GM08714 (cell line): Measurements from ENCODE around the gene ACVR1.
"Not testable (repeated sequence)": the region's sequence is repeated elsewhere in the genome, so short reads cannot be mapped to it uniquely, and the experiment has no call there.

Source experiments
- H3K4me3 ChIP-seq: fragments of 200-500 bp; sonication (Bioruptor generic); 2 replicates; pipeline ENCODE4 v1.5.1; 2014; ENCODE audit warnings: mild to moderate bottlenecking, low read length, inconsistent platforms
- ZNF274 ChIP-seq: IDR thresholded peaks from 2 replicates; pipeline ENCODE4 v1.6.1; 2012; ENCODE audit warnings: mild to moderate bottlenecking, low read depth, low read length

ACVR1 gene

DNA sequence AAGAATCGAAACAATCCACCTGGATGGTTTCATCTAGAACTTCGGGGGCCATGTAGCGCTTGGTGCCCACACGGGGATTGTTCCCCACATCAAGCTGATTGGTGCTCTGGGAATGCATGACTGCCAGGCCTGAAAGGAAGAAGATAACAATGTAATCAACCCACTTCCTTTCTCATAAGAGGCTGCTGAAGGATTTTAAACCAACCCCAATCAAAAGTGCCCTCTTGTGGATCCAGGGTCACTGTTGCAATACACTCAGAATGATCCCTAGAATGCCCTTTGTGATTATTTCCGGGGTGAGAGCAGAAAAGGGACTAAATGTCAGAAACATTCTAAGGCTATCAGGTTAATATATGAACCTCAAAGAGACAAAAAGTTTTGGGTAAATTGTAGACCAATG lies 115.2 kb downstream of the ACVR1 start:
- no peak overlapping the region for H3K4me3 ChIP-seq
- no peak for TF ChIP-seq ZNF274

DNA sequence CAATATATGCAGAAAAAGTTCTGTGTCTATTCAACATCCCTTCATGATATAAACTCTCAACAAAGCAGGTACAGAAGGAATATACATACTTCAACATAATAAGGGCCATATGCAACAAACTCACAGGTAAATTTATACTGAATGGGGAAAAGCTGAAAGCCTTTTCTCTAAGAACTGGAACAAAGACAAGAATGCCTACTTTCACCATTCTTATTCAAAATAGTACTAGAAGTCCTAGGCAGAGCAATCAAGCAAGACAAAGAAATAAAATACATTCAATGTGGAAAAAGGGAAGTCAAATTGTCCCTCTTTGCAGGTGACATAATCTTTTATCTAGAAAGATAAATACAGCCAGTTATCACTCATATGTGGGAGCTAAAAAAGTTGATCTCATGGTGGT lies 116.3 kb downstream of the ACVR1 start:
- no peak overlapping the region for H3K4me3 ChIP-seq
- no peak for TF ChIP-seq ZNF274

DNA sequence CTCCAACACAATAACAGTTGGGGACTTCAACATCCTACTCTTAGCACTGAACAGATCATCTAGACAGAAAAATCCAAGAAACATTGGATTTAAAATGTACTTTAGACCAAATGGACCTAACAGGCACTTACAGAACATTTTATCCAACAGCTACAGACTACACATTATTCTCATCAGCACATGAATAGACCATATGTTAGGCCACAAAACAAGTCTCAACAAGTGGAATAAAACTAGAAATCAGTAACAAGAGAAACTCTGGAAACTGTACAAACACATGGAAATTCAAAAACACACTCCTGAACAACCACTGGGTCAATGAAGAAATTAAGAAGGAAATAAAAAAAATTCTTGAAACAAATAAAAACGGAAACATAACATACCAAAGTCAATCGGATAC lies 117.5 kb downstream of the ACVR1 start:
- TF ChIP-seq ZNF274: no peak

DNA sequence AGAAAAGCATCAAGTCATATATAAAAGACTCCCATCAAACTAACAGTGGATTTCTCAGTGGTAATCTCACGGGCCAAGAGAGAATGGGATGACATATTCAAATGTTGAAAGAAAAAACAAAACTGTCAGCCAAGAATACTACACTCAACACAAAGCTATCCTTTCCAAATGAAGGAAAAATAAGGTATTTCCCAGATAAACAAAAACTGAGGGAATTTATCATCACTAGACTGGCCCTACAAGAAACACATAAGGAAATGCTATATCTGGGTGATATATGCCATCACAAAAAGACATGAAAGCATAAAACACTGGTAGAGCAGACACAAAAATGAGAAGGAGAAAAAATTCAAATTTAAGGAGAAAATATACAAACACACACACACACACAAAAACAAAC lies 118.6 kb downstream of the ACVR1 start:
- TF ChIP-seq ZNF274: no peak
- H3K4me3 ChIP-seq: no peak overlapping the region

More for the DNA sequence above, 117.5 kb downstream of the ACVR1 start:
- H3K4me3 ChIP-seq: no peak overlapping the region

DNA sequence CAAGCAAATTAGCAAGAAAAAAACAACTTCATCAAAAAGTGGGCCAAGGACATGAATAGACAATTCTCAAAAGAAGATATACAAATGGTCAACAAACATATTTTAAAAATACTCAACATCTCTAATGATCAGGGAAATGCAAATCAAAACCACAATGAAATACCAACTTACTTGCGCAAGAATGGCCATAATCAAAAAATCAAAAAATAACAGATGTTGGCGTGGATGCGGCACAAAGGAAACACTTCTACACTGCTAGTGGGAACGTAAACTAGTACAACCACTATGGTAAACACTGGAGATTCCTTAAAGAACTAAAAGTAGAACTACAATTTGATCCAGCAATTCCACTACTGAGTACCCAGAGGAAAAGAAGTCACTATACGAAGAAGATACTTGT lies 119.7 kb downstream of the ACVR1 start:
- H3K4me3 ChIP-seq: not testable (repeated sequence)

DNA sequence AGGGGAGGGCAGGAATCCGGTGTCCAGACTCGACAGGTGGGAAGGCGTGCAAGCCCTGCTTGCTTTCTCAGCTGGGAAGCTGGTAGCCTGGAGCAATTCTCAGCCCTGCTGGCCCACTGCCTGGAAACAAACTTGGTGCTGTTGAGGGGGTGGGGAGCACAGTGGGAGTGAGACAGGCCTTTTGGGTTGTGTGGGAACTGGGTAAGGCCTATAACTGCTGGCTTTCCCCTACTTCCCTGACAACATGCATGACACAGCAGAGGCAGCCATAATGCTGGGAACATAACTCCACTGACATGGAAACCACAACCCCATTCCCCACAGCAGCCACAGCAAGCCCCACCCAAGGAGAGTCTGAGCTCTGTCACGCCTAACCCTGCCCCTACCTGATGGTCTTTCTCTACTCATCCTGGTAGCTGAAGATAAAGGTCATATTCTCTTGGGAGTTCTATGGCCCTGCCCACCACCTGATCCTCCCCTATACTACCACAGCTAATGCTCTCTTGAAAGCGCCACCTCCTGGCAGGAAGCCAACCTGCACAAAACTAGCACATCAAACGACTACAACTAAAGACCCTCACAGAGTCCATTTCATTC lies 124.6 kb downstream of the ACVR1 start:
- TF ChIP-seq ZNF274: no peak
- no peak overlapping the region for H3K4me3 ChIP-seq

DNA sequence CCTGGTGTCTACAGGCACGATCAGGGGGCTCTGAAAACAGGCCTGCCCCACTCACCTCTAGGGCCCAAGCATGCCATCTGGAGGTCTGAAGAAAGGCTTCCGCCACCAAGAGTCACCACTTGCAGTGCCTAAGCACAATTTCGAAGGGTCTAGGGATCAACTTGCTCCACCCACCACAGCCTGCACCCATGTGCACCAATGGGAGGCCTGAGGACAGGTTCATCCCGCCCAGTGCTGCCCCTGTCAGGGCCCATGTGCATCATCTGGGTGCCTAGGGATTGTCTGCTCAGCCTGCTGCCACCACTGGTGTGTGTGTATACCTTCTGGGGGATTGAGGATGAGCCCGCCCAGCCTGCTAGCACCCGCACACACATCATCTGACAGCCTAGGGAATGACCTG lies 126.4 kb downstream of the ACVR1 start:
- no peak for TF ChIP-seq ZNF274

DNA sequence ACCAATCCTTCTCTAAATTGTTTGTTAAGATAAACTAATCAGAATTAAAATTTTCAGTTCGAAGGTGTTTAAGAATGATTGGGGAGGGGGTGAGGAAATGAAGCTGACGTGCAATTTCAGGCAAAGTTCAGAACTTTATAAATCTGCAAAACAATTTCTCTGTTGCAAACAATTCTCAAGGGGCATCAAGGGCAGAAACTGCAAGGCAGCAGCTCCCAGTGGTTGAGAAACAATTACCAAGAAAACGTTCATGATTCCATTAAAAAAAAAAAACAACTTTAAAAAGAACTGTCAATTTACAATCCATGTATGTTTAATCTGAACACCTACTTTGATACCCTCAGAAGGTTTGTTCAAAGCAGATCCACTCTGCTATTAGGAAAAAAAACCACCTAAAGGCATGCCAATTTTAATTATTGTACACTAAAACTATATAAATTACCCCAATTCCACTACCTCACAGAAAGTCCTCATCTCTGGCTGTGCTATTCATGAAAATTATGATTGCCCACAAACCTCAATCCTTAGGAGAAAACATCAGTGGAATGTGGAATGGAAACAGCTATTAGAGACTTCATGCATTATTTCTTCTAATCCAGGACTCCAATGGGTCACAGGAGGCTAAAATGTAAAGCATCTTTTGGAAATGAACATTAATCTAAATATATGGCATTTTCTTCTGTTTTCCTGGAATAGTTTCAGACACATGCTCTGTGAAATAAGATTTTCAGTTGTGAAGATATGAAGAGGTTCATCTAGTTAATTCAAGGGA lies 127.6 kb downstream of the ACVR1 start:
- no peak for TF ChIP-seq ZNF274
- no peak overlapping the region for H3K4me3 ChIP-seq

More for the DNA sequence above, 126.4 kb downstream of the ACVR1 start:
- no peak overlapping the region for H3K4me3 ChIP-seq

DNA sequence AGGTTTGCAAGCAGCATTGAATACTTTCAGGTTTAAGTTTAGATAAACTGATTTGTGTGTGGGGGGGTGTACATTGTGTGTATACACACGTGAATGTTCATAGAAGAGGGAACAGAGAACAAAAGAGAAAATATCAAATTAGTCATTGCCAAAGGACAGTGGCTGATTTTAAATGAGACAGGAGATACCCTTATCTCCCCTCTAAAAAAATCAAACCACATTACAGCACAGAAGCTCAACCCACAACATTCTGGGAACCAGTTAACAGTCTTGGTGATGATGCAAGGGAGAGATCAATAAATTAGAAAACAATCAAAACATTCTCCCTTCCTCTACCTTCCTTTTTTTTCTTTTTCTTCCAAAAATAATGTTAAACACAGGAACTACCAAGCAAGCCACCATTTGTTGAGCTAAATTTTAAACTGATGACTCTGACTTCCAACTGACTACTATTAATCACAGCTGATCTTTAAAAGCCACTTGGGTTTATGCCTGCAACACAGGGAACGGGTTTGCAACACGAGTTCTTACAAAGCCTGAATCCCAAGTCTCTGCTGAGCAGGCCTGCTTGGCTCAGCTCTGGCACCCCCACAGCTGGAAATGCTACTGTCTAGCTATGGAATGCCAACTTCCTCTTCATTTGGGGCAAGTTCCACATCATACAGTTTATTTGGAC lies 128.3 kb downstream of the ACVR1 start:
- TF ChIP-seq ZNF274: no peak
- H3K4me3 ChIP-seq: no peak overlapping the region

DNA sequence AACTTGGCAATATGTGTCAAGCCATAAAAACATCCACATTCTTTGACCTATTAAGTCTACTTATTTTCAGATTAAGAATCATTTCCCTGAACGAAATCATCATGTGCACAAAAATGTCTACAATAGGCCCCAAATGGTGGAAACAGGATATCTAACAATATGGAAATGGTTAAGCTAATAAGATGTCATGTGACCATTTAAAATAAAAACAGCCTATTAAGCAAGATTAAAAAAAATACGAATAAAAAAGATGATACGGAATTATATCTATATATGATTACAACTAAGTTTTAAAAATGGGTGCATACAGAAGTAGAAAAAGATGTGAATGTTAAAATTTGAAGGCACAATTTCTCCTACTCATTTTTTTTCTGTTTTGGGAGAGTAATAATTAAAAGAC lies 128.8 kb downstream of the ACVR1 start:
- no peak overlapping the region for H3K4me3 ChIP-seq

DNA sequence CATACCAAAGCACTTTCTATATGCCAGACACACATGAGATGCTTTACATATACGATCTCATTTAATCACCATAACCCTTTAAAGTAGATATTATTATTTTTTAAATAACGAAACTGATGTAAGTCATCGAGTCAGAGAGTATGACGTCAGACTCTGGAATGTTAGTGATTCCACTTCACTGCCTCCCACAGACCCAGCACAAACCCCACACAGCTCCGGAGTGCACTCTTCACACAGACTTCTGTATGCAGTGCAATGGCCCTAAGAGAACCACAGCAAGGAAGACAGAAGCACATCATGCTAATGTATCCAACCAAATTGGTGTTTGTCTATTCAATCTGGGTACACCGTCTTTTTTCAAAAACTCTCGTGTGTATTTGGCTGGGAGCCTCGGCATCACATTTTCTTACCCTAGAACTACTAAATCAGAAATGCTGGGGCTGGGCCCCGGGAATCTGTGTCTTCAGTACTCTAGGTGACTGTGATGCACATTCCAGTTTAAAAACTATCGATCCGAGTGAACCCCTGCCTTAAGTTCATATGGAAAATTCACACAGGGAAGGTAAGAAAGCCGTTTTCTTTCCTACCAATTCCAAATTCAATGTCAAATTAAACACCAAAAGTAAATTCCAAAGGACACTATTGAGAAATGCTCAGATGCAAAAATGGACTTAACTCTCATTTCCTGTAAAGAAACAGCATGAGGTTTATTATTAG lies 129.7 kb downstream of the ACVR1 start:
- no peak overlapping the region for H3K4me3 ChIP-seq
- no peak for TF ChIP-seq ZNF274

More for the DNA sequence above, 128.8 kb downstream of the ACVR1 start:
- no peak for TF ChIP-seq ZNF274

DNA sequence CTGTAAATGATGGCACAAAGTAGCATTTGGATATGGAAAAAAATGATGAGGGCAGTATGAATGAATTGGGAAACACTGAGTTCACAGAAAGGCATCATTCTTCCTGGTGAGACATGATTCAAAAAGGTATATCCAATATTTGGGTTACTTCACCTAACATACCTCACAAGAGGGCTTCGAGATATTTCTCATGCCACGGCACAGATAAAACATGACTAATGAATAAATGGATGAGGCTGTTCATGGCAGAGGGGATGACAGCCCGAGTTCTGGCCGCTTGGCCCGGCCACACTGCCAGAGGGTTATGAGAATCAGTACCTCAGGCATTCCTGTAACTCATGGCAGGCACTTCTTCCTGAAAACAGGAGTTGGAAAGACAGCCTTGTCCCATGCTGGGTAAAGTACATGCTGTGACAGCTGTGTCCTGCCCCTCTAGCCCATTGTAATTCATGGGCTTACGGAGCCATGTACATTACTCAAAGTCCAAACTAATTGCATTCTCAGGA lies 131.5 kb downstream of the ACVR1 start:
- no peak overlapping the region for H3K4me3 ChIP-seq
- TF ChIP-seq ZNF274: no peak

DNA sequence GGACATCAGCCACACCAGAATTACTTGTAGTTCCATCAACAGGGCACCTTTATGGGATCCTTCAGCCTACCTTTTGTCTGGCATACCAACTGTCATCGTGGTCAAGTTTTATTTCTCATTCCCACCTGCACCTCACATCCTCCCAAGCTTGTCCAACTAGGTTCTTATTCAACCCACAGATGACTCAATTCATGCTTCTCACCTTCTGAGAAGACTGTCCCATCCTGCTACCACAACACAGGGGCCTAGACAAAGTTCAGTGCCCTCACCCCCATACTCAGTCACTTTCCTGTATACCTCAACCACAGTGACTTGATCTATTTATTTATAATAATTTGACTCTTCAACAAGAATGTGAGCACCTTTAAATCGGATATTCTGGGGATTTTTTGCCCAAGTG lies 133.1 kb downstream of the ACVR1 start:
- TF ChIP-seq ZNF274: no peak
- no peak overlapping the region for H3K4me3 ChIP-seq

DNA sequence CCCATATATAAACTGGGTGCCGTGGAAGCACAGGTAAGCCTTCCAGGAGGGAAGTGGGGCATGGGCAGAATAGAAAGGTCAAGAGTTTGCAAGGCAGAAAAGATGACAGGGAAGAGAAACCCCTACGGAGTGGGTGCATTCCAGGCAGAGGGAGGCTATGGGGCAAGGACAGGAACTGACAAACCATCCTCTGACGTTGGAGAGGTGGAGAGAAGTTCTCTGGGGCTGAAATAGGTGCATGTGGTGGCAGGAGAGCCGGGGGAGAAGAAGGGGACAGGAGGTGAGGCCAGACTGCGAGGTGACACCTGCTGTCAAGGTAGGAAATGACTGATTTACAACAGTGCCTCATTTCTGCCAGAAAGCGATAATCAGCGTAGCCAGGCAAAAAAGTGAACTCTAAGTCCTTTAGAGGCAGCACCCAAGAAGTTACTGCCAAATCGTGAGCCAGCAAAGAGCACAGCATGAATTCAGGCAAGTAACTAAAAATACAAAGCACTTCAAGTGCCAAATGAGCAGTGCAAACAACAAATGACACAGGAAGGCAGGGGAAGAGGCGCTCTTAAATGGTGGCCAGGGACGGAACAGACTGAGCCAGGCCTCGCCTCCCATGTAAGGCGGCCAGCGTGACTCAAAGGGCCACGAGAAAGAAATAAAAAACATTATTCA lies 134.2 kb downstream of the ACVR1 start:
- H3K4me3 ChIP-seq: no peak overlapping the region
- TF ChIP-seq ZNF274: no peak

DNA sequence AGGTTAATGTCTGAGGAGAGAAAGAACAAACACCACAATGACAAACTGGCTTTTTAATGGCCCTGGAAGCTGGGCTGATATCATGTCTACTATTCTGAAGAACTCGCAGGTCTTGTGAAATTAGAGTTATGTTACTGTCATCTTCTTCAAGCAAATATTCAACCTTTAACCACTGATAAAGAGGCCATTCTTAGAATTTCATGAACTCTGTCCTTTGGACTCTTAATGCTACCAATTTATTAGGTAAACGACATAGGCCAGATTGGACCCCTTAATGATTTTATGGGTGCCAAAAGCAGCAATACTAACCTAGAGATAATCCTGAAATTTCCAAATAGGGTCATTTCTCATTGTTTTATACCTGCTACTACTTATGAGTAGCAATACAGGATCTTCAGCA lies 138.5 kb downstream of the ACVR1 start:
- no peak for TF ChIP-seq ZNF274
- H3K4me3 ChIP-seq: no peak overlapping the region
